MM.1S (cell line): Measurements from ENCODE around the gene PPP2R3B.

ENCODE experiments used
- EZH2 ChIP-seq: fragments of 300-600 bp; sonication (generic); optimal IDR thresholded peaks from 2 replicates; pipeline ENCODE3; 2017; ENCODE audit warnings: low read depth, mild to moderate bottlenecking, antibody characterized with exemption, low read length, mixed read lengths
- EZH2phosphoT487 ChIP-seq: fragments of 300-600 bp; sonication (generic); IDR thresholded peaks from 2 replicates; pipeline ENCODE4 v1.6.1; 2018; ENCODE audit warnings: antibody characterized with exemption, low read length
- TF ChIP-seq, protein P1 (sequence below): fragments of 300-600 bp; sonication (generic); IDR thresholded peaks from 2 replicates; pipeline ENCODE4 v1.5.1; 2016; ENCODE audit warnings: antibody characterized with exemption, low read length, mixed read lengths

DNA sequence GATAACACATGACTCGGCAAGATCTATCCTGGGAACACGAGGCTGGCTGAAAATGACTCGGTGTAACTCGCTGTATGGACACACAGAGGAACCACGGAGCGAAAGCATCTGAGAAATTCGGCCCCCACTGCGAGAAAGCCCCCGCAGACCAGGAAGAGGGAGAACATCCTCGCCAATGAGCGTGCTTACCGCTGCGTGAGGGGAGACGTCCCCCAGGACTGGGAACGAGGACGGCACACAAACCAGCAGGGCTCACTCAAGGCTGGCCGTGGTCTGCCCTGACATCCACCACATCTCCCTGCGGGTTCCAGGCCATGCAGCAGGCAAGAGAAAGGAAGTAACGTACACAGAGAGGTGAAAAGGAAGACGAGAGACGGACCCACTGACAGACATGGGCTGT lies 50.5 kb downstream of the PPP2R3B start:
- TF ChIP-seq, protein P1, sequence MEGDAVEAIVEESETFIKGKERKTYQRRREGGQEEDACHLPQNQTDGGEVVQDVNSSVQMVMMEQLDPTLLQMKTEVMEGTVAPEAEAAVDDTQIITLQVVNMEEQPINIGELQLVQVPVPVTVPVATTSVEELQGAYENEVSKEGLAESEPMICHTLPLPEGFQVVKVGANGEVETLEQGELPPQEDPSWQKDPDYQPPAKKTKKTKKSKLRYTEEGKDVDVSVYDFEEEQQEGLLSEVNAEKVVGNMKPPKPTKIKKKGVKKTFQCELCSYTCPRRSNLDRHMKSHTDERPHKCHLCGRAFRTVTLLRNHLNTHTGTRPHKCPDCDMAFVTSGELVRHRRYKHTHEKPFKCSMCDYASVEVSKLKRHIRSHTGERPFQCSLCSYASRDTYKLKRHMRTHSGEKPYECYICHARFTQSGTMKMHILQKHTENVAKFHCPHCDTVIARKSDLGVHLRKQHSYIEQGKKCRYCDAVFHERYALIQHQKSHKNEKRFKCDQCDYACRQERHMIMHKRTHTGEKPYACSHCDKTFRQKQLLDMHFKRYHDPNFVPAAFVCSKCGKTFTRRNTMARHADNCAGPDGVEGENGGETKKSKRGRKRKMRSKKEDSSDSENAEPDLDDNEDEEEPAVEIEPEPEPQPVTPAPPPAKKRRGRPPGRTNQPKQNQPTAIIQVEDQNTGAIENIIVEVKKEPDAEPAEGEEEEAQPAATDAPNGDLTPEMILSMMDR = no peak
- no peak for TF ChIP-seq EZH2phosphoT487
- TF ChIP-seq EZH2 = no peak
